D721Med (cell line): Measurements from ENCODE around the gene HTN3.
"Not testable (repeated sequence)": the region's sequence is repeated elsewhere in the genome, so short reads cannot be mapped to it uniquely, and the experiment has no call there.

Experiments used
- DNase-seq: peaks from one replicate; pipeline ENCODE4 v3.0.0; 2011; ENCODE audit warnings: low spot score; ENCODE audit not compliant: insufficient read length
- FAIRE-seq: peaks from 2 replicates; lab custom pipeline; 2011; peaks lifted over from hg19 to GRCh38; lab: Jason Lieb, UNC
- CTCF ChIP-seq: IDR thresholded peaks from 2 replicates; pipeline ENCODE4 v1.5.1; 2012; ENCODE audit warnings: mild to moderate bottlenecking, control low read depth; ENCODE audit not compliant: insufficient read depth; ENCODE audit errors: missing control alignments

The HTN3 gene

GRCh38 chr4:70002507-70002906 is 25.8 kb upstream of the HTN3 start:
- TF ChIP-seq CTCF, result no peak
- DNase-seq, result no peak
- FAIRE-seq, result no peak

GRCh38 chr4:70008771-70009170 is 19.5 kb upstream of the HTN3 start:
- no peak for TF ChIP-seq CTCF
- FAIRE-seq (no peak), DNase-seq (no peak)

GRCh38 chr4:70019006-70019405 is 9.3 kb upstream of the HTN3 start:
- not testable (repeated sequence) for DNase-seq, FAIRE-seq

- DNase-seq (no peak), FAIRE-seq (no peak)
- no peak for TF ChIP-seq CTCF
These were observed 5.0 kb upstream of the HTN3 start for GRCh38 chr4:70023218-70023617.

GRCh38 chr4:70027011-70027410 is 1.2 kb upstream of the HTN3 start:
- DNase-seq (no peak), FAIRE-seq (no peak)
- TF ChIP-seq CTCF, result no peak

- FAIRE-seq, DNase-seq: not testable (repeated sequence)
These were observed 9.3 kb downstream of the HTN3 start for GRCh38 chr4:70037559-70037958.

GRCh38 chr4:70039928-70040327 is 11.7 kb downstream of the HTN3 start:
- DNase-seq, FAIRE-seq: not testable (repeated sequence)

- no peak for TF ChIP-seq CTCF
- DNase-seq (no peak), FAIRE-seq (no peak)
These were observed 13.5 kb downstream of the HTN3 start for GRCh38 chr4:70041652-70042286.

GRCh38 chr4:70050138-70050537 is 21.9 kb downstream of the HTN3 start, which contains the start of gene HTN1:
HTN1 (plus strand) TSS chr4:70050438; CDS start chr4:70053077, 2,639 bp downstream.
- not testable (repeated sequence) for DNase-seq, FAIRE-seq

- not testable (repeated sequence) for DNase-seq, FAIRE-seq
These were observed 28.3 kb downstream of the HTN3 start for GRCh38 chr4:70056534-70056933.
